GM18520 (cell line): ENCODE data around the gene ATP4B.

ENCODE experiments used
- ATAC-seq: cut with Tn5 transposase; IDR thresholded peaks from one replicate; pipeline ENCODE4 v1.9.1; 2021; ENCODE audit not compliant: unreplicated experiment

Gene ATP4B

DNA sequence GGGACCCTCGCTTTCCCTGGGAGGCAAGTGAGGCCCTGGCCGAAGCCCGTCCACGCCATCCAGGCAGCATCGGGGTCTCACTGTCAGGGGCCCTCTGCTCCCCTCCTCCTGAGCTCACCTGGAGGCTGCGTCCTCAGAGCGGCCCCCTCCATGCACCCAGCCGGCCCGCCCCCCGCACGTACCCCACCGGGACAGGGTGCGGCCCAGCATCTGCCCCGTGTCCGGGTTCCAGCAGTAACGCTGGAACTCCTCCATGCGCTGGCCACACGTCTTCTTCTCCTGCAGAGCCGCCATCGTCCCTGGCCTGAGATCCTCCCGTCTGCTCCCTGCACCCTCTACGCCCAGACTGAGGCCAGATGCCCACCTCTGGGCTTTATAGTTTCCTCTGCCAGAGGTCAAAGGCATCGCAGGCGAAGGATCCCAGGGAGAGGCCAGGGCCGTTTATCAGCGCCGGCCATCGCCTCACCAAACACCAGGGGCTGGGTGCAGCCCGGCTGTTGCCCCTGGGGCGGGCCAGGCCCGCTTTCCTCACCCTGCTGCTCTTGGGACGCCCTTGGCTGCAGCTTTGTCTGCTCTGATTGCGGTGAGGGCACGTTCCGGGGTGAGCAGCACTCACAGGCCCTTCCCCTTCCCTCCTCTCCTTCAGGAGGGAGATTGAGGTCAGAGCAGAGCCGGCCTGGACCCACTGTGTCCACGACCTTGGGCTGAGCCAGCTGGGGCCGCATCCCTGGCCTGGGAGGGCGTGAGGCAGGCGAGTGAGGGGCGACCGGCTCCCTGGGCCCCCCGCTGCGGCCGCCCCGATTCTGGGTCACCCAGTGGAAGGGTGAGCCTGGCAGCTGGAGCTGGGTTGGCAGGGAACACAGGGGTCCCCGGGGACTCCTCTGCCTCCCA is at the start of gene ATP4B:
TSS of gene ATP4B (minus strand) at position 348 of the 891 bp plus-strand sequence. CDS start at position 294, 54 bp downstream.
- ATAC-seq: no peak

DNA sequence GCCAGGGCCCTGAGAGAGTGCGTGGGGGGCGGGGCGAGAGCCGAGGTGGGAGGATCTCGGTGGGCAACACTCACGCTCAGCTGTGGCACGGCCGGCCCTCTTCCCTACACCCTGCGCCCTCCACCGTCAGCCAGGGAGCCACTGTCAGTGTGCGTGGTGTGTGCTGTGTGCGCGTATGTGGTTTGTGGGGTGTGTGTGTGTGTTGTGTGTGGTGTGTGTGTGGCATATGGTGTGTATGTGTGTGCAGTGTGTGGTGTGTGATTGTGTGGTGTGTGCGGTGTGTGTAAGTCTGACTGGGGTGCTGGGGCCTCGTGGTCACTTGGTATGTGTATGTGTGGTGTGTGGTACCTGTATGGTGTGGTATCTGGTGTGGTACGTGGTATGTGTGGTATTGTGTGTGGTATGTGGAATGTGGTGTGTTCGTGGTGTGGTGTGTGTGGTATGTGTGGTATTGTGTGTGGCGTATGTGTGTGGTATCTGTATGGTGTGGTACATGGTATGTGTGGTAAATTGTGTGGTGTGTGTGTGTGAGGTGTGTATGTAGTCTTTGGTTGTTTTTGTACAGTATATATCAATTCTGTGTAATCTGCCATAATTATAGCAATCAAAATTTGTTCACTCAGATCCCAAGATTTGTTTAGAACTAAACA is 14.1 kb upstream of the ATP4B start:
- no peak for ATAC-seq

- ATAC-seq: no peak
Observed at GRCh38 chr13:113671066-113672001, 13.3 kb upstream of the ATP4B start.

DNA sequence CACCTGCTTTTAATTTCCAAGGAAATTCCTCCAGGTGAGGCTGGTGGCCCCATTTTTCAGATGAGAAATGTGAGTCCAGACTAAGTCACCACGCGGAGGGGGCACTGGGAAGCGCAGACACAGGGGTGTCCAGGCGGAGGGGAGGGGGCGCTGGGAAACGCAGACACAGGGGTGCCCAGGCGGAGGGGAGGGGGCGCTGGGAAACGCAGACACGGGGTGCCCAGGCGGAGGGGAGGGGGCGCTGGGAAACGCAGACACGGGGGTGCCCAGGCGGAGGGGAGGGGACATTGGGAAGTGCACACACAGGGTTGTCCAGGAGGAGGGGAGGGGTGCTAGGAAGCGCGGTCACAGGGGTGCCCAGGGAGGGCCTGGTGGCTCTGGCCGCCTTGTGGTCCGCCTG is 12.5 kb upstream of the ATP4B start:
- ATAC-seq: no peak

- no peak for ATAC-seq
Observed at GRCh38 chr13:113669755-113670341, 11.8 kb upstream of the ATP4B start.

- ATAC-seq: no peak
Observed at GRCh38 chr13:113669231-113669754, 11.3 kb upstream of the ATP4B start.

DNA sequence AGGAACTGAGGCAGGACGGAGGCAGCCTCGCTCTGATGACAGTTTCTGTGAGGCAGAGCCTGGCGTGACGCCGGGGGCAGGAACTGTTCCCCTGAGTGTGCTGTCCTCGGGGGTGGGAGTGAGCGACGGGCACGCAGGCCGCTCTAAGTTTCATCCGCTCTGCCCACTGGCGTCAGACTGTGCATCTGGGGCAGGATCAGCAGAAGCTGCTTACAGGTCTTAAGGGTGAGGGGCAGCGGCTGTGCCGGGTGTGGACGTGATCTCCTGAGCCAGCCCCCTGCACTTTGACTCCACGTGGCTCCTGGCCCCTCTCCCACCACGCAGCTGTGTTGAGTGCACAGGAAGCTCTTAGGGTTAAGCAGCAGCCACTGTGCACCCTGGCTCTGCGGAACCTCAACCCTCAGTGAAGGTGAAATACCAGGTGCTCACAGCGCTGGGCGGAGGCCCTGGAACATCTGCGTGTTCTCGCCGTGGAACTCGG is 10.5 kb upstream of the ATP4B start:
- ATAC-seq: no peak

- no peak for ATAC-seq
Observed at GRCh38 chr13:113667771-113668490, 9.9 kb upstream of the ATP4B start.

- no peak for ATAC-seq
Observed at GRCh38 chr13:113666951-113667701, 9.1 kb upstream of the ATP4B start, which contains the start of gene GRK1. Gene GRK1 (plus strand): TSS chr13:113667219. CDS start chr13:113667387, 168 bp downstream.

DNA sequence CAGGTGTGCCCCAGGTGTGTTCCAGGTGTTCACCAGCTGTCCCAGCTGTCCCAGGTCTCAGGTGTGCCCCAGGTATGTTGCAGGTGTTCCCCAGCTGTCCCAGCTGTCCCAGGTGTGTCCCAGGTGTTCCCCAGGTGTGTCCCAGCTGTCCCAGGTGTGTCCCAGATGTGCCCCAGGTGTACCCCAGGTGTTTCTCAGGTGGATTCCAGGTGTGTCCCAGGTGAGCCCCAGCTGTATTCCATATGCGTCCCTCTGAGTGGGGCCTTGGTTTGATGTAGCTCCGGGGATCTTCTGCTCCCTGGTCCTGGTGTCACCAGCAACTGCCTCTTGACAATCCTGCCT is 8.3 kb upstream of the ATP4B start:
- ATAC-seq: no peak

DNA sequence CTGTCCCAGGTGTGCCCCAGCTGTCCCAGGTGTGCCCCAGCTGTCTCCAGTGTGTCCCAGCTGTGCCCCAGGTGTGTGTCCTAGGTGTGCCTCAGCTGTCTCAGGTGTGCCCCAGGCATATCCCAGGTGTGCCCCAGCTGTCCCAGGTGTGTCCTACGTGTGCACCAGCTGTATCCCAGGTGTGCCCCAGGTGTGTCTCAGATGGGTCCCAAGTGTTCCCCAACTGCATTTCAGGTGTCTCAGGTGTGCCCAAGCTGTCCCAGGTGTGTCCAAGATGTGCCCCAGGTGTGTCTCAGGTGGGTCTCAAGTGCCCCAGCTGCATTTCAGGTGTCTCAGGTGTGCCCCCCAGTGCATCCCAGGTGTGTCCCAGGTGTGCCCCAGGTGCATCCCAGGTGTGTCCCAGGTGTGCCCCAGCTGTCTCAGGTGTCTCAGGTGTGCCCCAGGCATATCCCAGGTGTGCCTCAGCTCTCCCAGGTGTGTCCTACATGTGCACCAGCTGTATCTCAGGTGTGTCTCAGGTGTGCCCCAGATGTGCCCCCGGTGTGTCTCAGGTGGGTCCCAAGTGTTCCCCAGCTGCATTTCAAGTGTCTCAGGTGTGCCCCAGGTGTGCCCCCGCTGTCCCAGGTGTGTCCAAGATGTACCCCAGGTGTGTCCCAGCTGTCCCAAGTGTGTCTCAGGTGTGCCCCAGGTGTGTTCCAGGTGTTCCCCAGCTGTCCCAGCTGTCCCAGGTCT is 7.8 kb upstream of the ATP4B start:
- ATAC-seq: no peak

DNA sequence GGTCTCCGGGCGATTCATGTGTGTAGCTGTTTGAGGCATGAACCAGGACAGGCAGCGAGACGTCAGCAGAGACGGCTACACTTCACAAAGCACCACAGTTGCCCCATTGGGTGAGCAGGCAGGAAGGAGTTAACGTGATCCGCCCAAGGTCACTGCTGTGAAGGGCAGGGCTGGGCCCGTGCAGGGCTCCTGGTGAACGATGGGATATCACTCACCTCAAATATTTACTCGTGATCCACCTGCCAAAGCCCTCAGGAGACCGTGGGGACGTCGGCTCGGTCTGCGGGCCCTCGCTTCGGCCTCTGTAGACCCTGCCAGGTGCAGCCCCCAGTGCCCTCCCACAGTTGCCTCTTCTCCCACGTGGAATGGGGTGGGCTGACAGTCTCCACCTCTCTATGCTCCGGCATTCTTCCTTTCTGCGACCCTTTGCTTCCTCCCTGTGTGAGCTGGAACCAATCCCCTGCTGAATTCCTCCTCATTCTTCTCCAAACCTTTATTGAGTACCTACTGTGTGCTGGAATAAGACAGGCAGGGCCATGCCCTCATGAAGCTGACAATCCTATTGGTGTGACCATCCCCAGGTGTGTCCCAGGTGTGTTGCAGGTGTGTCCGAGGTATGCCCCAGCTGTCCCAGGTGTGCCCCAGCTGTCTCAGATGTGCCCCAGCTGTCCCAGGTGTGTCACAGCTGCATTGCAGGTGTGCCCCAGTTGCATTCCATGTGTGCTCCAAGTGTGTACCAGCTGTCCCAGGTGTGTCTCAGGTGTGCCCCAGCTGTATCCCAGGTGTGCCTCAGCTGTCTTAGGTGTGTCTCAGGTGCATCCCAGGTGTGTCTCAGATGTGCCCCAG is 7.0 kb upstream of the ATP4B start:
- no peak for ATAC-seq

- no peak for ATAC-seq
Observed at GRCh38 chr13:113663934-113664333, 5.9 kb upstream of the ATP4B start.

DNA sequence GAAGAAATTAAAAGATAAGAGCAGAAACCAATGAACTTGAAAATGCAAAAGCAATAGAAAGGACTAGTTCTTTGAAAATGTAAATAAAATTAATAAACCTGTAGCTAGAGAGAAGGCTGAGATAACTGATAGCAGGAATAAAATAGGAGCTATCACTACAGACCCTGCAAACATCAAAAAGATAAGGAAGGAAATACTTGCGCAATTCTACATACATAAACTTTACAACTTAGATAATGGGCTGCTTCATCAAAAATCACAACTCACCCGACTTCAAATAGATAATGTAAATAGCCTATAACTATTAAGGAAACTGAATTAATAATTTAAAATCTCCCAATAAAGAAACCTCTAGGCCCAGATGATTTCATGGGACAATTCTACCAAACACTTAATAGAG is 3.5 kb upstream of the ATP4B start:
- ATAC-seq: no peak

DNA sequence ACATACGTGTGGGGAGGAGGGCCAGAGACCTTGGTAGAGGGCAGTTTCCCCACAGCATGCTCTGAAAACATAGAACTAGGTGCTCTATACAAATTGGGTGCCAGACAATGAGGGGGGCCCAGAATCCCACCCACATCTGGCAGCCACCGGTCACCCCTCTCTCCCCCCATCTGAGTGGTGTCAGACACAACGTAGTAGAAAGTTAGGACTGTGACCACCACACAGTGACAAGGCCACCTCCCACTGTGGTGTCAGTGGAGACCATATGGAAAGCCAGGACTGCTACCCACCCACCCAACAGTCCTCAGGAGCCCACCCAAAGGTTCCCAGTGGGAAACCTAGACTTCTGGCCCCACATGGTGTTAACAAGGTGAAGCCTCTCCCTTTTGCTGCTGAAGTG is 2.1 kb upstream of the ATP4B start:
- ATAC-seq: no peak

GRCh38 chr13:113659337-113659736 is 1.3 kb upstream of the ATP4B start:
- no peak for ATAC-seq

- ATAC-seq: no peak
Observed at GRCh38 chr13:113658836-113659235, 838 bp upstream of the ATP4B start.
